ENCODE results near the gene DDX25. TPM values are rescaled to one million over a fixed set of nuclear protein-coding genes. Genes with fewer than 3 reads are reported as not detected.

Gene DDX25
- total and polyA plus RNA-seq, 2 of the 8 experiments (the other 6 are each of a cell fraction or from before 2014, with no cell fraction given) = 17.6 to 17.9 TPM

DNA sequence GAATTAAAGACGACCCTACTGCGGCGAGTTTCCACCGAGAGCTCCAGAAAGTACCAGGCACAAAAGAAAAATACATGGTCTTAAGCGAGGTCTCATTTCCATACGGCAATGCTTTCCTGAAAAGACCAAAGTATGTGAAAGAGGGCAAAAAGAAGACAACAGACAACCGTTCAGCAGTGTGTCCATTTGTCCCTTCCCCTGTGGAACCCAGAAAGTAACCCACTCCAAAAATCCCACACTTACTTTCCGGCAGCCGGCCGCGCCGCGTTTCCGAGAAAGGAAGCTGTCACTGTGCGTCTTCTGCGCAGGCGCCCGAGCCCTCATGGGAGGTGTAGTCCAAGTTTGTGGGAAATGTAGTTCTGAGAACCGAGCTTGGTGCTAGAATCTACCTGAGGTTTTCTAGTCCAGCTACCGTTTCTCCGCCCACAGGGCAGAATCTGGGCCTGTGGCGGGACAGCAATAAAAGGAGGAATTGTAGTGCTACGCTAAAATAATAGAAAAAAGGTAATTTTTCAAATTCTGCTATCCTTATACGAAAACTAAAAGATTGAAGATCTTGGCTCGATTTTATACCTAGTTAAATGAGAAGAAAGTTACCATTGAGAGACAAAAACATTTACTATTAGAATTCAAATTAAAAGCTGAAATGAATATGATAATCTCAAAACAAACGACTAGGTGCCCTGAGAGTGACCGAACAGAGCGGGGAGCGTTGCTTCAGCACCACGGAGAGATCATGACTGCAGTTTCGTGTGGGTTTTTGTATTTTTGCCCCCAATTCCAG is 1.2 kb upstream of the DDX25 start, which contains the start of gene PUS3:
PUS3 (minus strand) TSS at position 280 of the 784 bp plus-strand sequence. CDS start 6,922 bp downstream, outside the sequence.
- Histone ChIP-seq H3K18ac (ENCODE audit: extremely low read depth, low read length) (no peak within 1 kb of the TSS), H3K56ac (replicated peaks; ENCODE audit: insufficient read length, low read depth, low read length) (no peak within 1 kb of the TSS), H4K20me1 (replicated peaks in 1 of 2; ENCODE audit: control insufficient read depth in 1 of 2, insufficient read depth in 2 of 2, low read length in 2 of 2) (no peaks in the 10 kb centered on the region), H3K4ac (replicated peaks; ENCODE audit: insufficient read length, low read depth, low read length) (peak within 1 kb of the TSS; percentile 87), H2BK5ac (ENCODE audit: low read depth, low read length) (no peak within 1 kb of the TSS), H3K9ac (replicated peaks in 1 of 4; ENCODE audit: extremely low read depth in 1 of 4, low read depth in 3 of 4, low read length in 3 of 4) (peak within 1 kb of the TSS; percentile 9 to 74 (median 53); a peak in 4 of 7 replicates), H3K36me3 (ENCODE audit: control insufficient read depth in 2 of 4, insufficient read depth in 4 of 4, low read length in 3 of 4) (peaks cover 0 to 22% (median 8%) of the 10 kb centered on the region in 4 experiments; a peak in 6 of 8 replicates), H2BK120ac (replicated peaks; ENCODE audit: low read depth, low read length) (no peak within 1 kb of the TSS), H2AFZ (ENCODE audit: low read length) (peak within 1 kb of the TSS; percentile 89), H4K8ac (ENCODE audit: extremely low read depth, insufficient read depth, low read length) (no peak within 1 kb of the TSS), H3K4me1 (replicated peaks in 1 of 4; ENCODE audit: control insufficient read depth in 3 of 4, insufficient read depth in 4 of 4, low read length in 3 of 4) (peaks cover 0 to 4% (median 0%) of the 10 kb centered on the region in 4 experiments; a peak in 2 of 7 replicates), H3K4me2 (ENCODE audit: insufficient read depth in 1 of 2, low read depth in 2 of 2, low read length in 2 of 2) (peak within 1 kb of the TSS; percentile 98 to 99), H4K91ac (replicated peaks; ENCODE audit: insufficient read length, low read length) (peak within 1 kb of the TSS; percentile 87), H3K23me2 (ENCODE audit: low read depth, low read length) (peaks cover 7% of the 10 kb centered on the region), H4K5ac (ENCODE audit: insufficient read length, low read depth, low read length) (peak within 1 kb of the TSS; percentile 72), H3K4me3 (ENCODE audit: extremely low read depth in 1 of 4, insufficient read depth in 2 of 4, low read depth in 3 of 4, low read length in 4 of 4) (peak within 1 kb of the TSS; percentile 85 to 99 (median 92)), H3K27me3 (replicated peaks in 1 of 4; ENCODE audit: control insufficient read depth in 3 of 4, extremely low read depth in 1 of 4, insufficient read depth in 3 of 4, low read length in 3 of 4) (peaks cover 3 to 18% (median 12%) of the 10 kb centered on the region in 4 experiments), H3K14ac (ENCODE audit: insufficient read length) (no peak within 1 kb of the TSS), H3K9me3 (ENCODE audit: insufficient read depth in 2 of 2, low read depth in 1 of 2, low read length in 1 of 2) (no peaks in the 10 kb centered on the region), H3K79me2 (ENCODE audit: control insufficient read depth in 1 of 2, insufficient read depth in 2 of 2, low read length in 2 of 2) (peaks cover 0 to 29% of the 10 kb centered on the region in 2 experiments; a peak in 2 of 4 replicates), H3K27ac (ENCODE audit: low read depth, low read length) (no peak within 1 kb of the TSS), H3K23ac (ENCODE audit: insufficient read length) (no peak within 1 kb of the TSS), H2BK20ac (ENCODE audit: low read length) (no peak within 1 kb of the TSS), H2BK15ac (ENCODE audit: low read length) (no peak within 1 kb of the TSS), H2AK5ac (ENCODE audit: low read depth, low read length) (no peak within 1 kb of the TSS), H3K79me1 (ENCODE audit: low read depth, low read length) (no peaks in the 10 kb centered on the region), H2BK12ac (ENCODE audit: low read depth, low read length) (no peak within 1 kb of the TSS)
- DNase-seq (ENCODE audit: low read depth in 1 of 2, low spot score in 2 of 2) = peak; percentile 23 to 89
- FAIRE-seq = peak; percentile 88
- 3% methylated on average over 31 of the region's 31 CpGs; no CpG with 5 or more reads in 1 of the 2 experiments for WGBS, 2 experiments (ENCODE audit: extremely low coverage in 1 of 2, insufficient coverage in 1 of 2, insufficient read length in 1 of 2, insufficient replicate concordance in 2 of 2, low coverage in 1 of 2, low lambda C conversion rate in 2 of 2, missing lambda C conversion rate in 1 of 2)
- ChIA-PET CTCF (ENCODE audit: partially characterized antibody) (interaction anchor here (0.7 to 1.7 kb wide), 5 partner anchors 13 to 286 kb away, joined by 3 to 4 read pairs (median 3); partner anchors contain the start of gene CDON), POLR2A (ENCODE audit: partially characterized antibody) (interaction anchor here (0.8 to 2.3 kb wide), 12 partner anchors 11 to 366 kb away, joined by 3 to 27 read pairs (median 4); partner anchors contain the start of genes FAM118B, FOXRED1, HYLS1 and RPUSD4)
- no peak for TF ChIP-seq USF2 (IDR thresholded peaks at IDR 0.05; ENCODE audit: low read length)
- no peak for TF ChIP-seq TAF7 (optimal IDR thresholded peaks at IDR 0.05; ENCODE audit: borderline replicate concordance, low read depth, low read length)
- TF ChIP-seq NRF1 (IDR thresholded peaks at IDR 0.05; ENCODE audit: low read depth, low read length) = peak; percentile 70
- TF ChIP-seq SUZ12 (IDR thresholded peaks at IDR 0.05; ENCODE audit: low read length) = no peak
- peak; percentile 74 to 95 for TF ChIP-seq SIN3A (conservative IDR thresholded peaks at IDR 0.05 in 1 of 2, IDR thresholded peaks at IDR 0.05 in 1 of 2; ENCODE audit: low read depth in 1 of 2, low read length in 2 of 2)
- TF ChIP-seq KDM5A (IDR thresholded peaks at IDR 0.05; ENCODE audit: low read length) = no peak; the same call in 1 of the 2 replicates
- no peak for TF ChIP-seq BRCA1 (IDR thresholded peaks at IDR 0.05; ENCODE audit: low read depth, low read length)
- TF ChIP-seq RBBP5 (IDR thresholded peaks at IDR 0.05; ENCODE audit: borderline replicate concordance, low read depth, low read length) = no peak
- TF ChIP-seq TEAD4 (IDR thresholded peaks at IDR 0.05; ENCODE audit: low read depth, low read length) = no peak
- TF ChIP-seq SP2 (IDR thresholded peaks at IDR 0.05; ENCODE audit: low read length) = no peak
